Muscle layer of colon (tissue), 2 donors: ENCODE data around the gene ATP6V0A1.

Experiments used
- H3K27ac ChIP-seq: one replicate; pipeline ENCODE4 v1.7.0; 2013; ENCODE audit warnings: low read depth, mild to moderate bottlenecking, low read length, moderate library complexity
- H3K27me3 ChIP-seq, 2 donors: one replicate each; pipeline ENCODE4 v1.7.0; 2013; ENCODE audit warnings: low read length in 2 of 2, mild to moderate bottlenecking in 2 of 2; ENCODE audit not compliant: insufficient read depth in 2 of 2, control insufficient read depth in 1 of 2
- H3K36me3 ChIP-seq: one replicate; pipeline ENCODE4 v1.7.0; 2013; ENCODE audit warnings: mild to moderate bottlenecking, low read length; ENCODE audit not compliant: insufficient read depth
- H3K4me1 ChIP-seq: one replicate; pipeline ENCODE4 v1.7.0; 2013; ENCODE audit warnings: mild to moderate bottlenecking, low read length; ENCODE audit not compliant: insufficient read depth
- H3K4me3 ChIP-seq, 2 donors: one replicate each; pipeline ENCODE4 v1.7.0; 2013; ENCODE audit warnings: low read length in 2 of 2, low read depth in 1 of 2, mild to moderate bottlenecking in 1 of 2, moderate library complexity in 1 of 2
- H3K9ac ChIP-seq: one replicate; pipeline ENCODE4 v1.7.0; 2013; ENCODE audit warnings: low read length
- H3K9me3 ChIP-seq: one replicate; pipeline ENCODE4 v1.7.0; 2013; ENCODE audit warnings: mild to moderate bottlenecking, low read length
- donor health status: abdominal sarcoma.
- donor health status: Adenocarcinoma of cecum.

ATP6V0A1 gene

GRCh38 chr17:42560246-42560645 lies 101.6 kb downstream of the ATP6V0A1 start:
- Histone ChIP-seq H3K27me3 (no peaks in the 10 kb centered on the region), H3K4me1 (peaks cover 28% of the 10 kb centered on the region), H3K36me3 (peaks cover 15% of the 10 kb centered on the region), H3K4me3 (no peak overlapping the region), H3K9me3 (no peaks in the 10 kb centered on the region), H3K27ac (no peak overlapping the region), H3K9ac (no peak overlapping the region)

GRCh38 chr17:42561897-42562387 lies 103.3 kb downstream of the ATP6V0A1 start, which contains the start of gene COASY:
COASY (plus strand) TSS chr17:42562148; CDS start chr17:42562623, 475 bp downstream.
- peak within 1 kb of the TSS; percentile 55 for H3K9ac ChIP-seq
- peaks cover 24% of the 10 kb centered on the region for H3K36me3 ChIP-seq
- H3K4me3 ChIP-seq: peak within 1 kb of the TSS; percentile 91 to 99
- peak within 1 kb of the TSS; percentile 81 for H3K27ac ChIP-seq
- no peaks in the 10 kb centered on the region for H3K27me3 ChIP-seq
- peaks cover 33% of the 10 kb centered on the region for H3K4me1 ChIP-seq
- H3K9me3 ChIP-seq: no peaks in the 10 kb centered on the region

- Histone ChIP-seq H3K9ac (peak overlapping the region; percentile 55), H3K27ac (peak overlapping the region; percentile 81), H3K4me3 (peak overlapping the region; percentile 91 to 99), H3K4me1 (peaks cover 34% of the 10 kb centered on the region), H3K27me3 (no peaks in the 10 kb centered on the region), H3K36me3 (peaks cover 24% of the 10 kb centered on the region), H3K9me3 (no peaks in the 10 kb centered on the region)
These were observed 103.9 kb downstream of the ATP6V0A1 start for GRCh38 chr17:42562388-42563142.

- Histone ChIP-seq H3K9ac (peak overlapping the region; percentile 55), H3K27me3 (no peaks in the 10 kb centered on the region), H3K9me3 (no peaks in the 10 kb centered on the region), H3K27ac (peak overlapping the region; percentile 81), H3K36me3 (peaks cover 24% of the 10 kb centered on the region), H3K4me1 (peaks cover 38% of the 10 kb centered on the region), H3K4me3 (peak overlapping the region; percentile 91 to 99)
These were observed 104.4 kb downstream of the ATP6V0A1 start for GRCh38 chr17:42563143-42563509.

GRCh38 chr17:42563543-42563942 lies 104.9 kb downstream of the ATP6V0A1 start:
- Histone ChIP-seq H3K4me3 (peak overlapping the region in 1 of 2 donors; percentile 99), H3K9ac (no peak overlapping the region), H3K36me3 (peaks cover 27% of the 10 kb centered on the region), H3K4me1 (peaks cover 42% of the 10 kb centered on the region), H3K27ac (peak overlapping the region; percentile 81), H3K9me3 (no peaks in the 10 kb centered on the region), H3K27me3 (no peaks in the 10 kb centered on the region)

GRCh38 chr17:42563950-42564349 lies 105.3 kb downstream of the ATP6V0A1 start:
- Histone ChIP-seq H3K9me3 (no peaks in the 10 kb centered on the region), H3K27ac (no peak overlapping the region), H3K36me3 (peaks cover 31% of the 10 kb centered on the region), H3K4me3 (peak overlapping the region in 1 of 2 donors; percentile 99), H3K4me1 (peaks cover 46% of the 10 kb centered on the region), H3K27me3 (no peaks in the 10 kb centered on the region), H3K9ac (no peak overlapping the region)

GRCh38 chr17:42564815-42565522 lies 106.3 kb downstream of the ATP6V0A1 start:
- no peak overlapping the region for H3K4me3 ChIP-seq
- H3K9ac ChIP-seq: no peak overlapping the region
- no peak overlapping the region for H3K27ac ChIP-seq
- peaks cover 46% of the 10 kb centered on the region for H3K4me1 ChIP-seq
- H3K27me3 ChIP-seq: no peaks in the 10 kb centered on the region
- H3K9me3 ChIP-seq: no peaks in the 10 kb centered on the region
- peaks cover 41% of the 10 kb centered on the region for H3K36me3 ChIP-seq

- Histone ChIP-seq H3K9me3 (no peaks in the 10 kb centered on the region), H3K27ac (peak overlapping the region; percentile 95), H3K4me3 (peak overlapping the region in 1 of 2 donors; percentile 94), H3K9ac (peak overlapping the region; percentile 61), H3K36me3 (peaks cover 48% of the 10 kb centered on the region), H3K27me3 (no peaks in the 10 kb centered on the region), H3K4me1 (peaks cover 46% of the 10 kb centered on the region)
These were observed 107.0 kb downstream of the ATP6V0A1 start for GRCh38 chr17:42565523-42566214.

- H3K4me1 ChIP-seq: peaks cover 44% of the 10 kb centered on the region
- H3K9ac ChIP-seq: peak overlapping the region; percentile 61
- H3K9me3 ChIP-seq: no peaks in the 10 kb centered on the region
- H3K27me3 ChIP-seq: no peaks in the 10 kb centered on the region
- H3K36me3 ChIP-seq: peaks cover 54% of the 10 kb centered on the region
- peak overlapping the region; percentile 94 to 97 for H3K4me3 ChIP-seq
- H3K27ac ChIP-seq: peak overlapping the region; percentile 95
These were observed 107.7 kb downstream of the ATP6V0A1 start for GRCh38 chr17:42566215-42566882.

- peak within 1 kb of the TSS; percentile 94 to 97 for H3K4me3 ChIP-seq
- H3K9ac ChIP-seq: peak within 1 kb of the TSS; percentile 61
- peaks cover 61% of the 10 kb centered on the region for H3K36me3 ChIP-seq
- H3K27ac ChIP-seq: peak within 1 kb of the TSS; percentile 95
- peaks cover 39% of the 10 kb centered on the region for H3K4me1 ChIP-seq
- no peaks in the 10 kb centered on the region for H3K9me3 ChIP-seq
- no peaks in the 10 kb centered on the region for H3K27me3 ChIP-seq
These were observed 108.3 kb downstream of the ATP6V0A1 start, which contains the start of gene MLX for GRCh38 chr17:42566883-42567573. MLX (plus strand) TSS chr17:42567100; CDS start chr17:42567125, 25 bp downstream.
